OCI-M2 (cell line): ENCODE results near the gene SASH3.
"Not testable (repeated sequence)": the region's sequence is repeated elsewhere in the genome, so short reads cannot be mapped to it uniquely, and the experiment has no call there.

Experiments
- DNase-seq: peaks from one replicate; lab custom pipeline; 2025; ENCODE audit not compliant: unreplicated experiment; lab: John Stamatoyannopoulos, UW

The SASH3 gene

DNA sequence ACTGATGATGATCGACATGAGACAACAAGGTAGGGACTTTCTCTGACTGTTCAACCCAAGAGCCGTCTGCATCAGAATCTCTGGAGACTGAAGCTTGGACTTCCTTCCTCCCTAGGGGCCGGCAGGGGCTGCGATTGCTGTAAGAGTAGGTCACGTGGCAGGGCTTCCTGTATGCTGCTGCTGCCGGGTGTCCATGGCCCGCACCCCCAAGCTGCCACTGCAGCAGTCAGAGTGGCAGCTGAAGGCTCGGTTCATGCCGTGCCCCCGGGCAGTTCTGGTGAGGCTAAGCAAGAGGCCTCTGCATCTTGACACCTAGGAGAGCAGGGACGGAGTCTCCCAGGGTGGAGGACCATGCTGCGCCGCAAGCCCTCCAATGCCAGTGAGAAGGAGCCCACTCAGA, at the start of gene SASH3:
SASH3 (plus strand) TSS at position 203 of the 400 bp plus-strand sequence; CDS start at position 352, 149 bp downstream.
- no peak for DNase-seq

DNA sequence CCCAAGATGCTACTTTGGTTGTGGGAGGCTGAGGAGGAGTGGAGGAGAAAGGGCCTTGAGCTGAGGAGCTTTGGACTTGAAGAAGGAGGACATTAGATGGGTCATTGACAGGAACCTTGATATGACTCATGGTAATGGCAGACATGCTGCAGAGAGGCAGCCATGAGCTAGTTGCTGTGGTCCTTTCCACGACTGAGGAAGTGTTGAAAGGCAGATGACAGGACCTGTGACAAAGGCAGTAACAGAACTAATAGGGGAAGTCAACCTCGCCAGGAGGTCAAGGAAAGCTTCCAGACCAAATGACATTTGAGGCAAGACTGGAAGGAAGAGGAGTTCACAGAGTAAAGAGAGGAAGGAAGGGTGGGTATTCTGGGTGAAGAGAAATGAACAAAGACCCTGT, 48.5 kb upstream of the SASH3 start:
- no peak for DNase-seq

DNA sequence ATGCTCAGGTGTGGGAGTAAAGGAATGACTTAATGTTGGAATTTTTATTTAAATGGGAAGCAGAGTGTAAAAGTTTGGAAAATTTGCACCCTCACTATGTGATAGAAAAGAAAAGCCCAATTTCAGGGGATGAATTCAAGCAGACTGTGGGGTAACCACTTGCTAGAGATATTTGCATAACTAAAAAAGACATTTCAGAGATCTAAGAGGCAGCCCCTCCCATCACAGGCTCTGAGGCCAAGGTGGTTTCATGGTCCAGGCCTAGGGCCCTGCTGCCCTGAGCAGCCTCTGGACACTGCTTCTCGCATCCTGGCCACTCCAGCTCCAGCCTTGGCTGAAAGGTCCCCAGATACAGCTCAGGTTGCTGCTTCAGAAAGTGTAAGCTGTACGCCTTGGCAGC, 46.9 kb upstream of the SASH3 start:
- no peak for DNase-seq

DNA sequence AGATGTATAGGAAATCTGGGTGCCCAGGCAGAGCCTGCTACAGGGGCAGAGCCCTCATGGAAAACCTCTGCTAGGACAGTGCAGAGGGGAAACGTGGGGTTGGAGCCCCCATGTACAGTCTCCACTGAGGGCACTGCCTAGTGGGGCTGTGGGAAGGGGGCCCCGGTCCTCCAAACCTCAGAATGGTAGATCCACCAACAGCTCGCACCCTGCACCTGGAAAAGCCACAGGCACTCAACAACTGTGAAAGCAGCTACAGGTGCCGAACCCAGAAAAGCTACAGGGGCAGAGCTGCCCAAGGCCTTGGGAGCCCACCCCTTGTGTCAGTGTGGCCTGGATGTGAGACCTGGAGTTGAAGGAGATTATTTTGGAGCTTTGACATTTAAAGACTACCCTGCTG, 46.4 kb upstream of the SASH3 start:
- no peak for DNase-seq

GRCh38 chrX:129736491-129736890, 43.3 kb upstream of the SASH3 start:
- DNase-seq: no peak

GRCh38 chrX:129737916-129738315, 41.8 kb upstream of the SASH3 start:
- DNase-seq: no peak

- no peak for DNase-seq
Measured at GRCh38 chrX:129738466-129739308, 41.1 kb upstream of the SASH3 start, which contains the start of gene XPNPEP2. Gene XPNPEP2, plus strand, starts transcription at chrX:129738979. Its CDS starts 235 bp downstream, at chrX:129739214.

- DNase-seq: no peak
Measured at GRCh38 chrX:129739578-129739977, 40.2 kb upstream of the SASH3 start.

DNA sequence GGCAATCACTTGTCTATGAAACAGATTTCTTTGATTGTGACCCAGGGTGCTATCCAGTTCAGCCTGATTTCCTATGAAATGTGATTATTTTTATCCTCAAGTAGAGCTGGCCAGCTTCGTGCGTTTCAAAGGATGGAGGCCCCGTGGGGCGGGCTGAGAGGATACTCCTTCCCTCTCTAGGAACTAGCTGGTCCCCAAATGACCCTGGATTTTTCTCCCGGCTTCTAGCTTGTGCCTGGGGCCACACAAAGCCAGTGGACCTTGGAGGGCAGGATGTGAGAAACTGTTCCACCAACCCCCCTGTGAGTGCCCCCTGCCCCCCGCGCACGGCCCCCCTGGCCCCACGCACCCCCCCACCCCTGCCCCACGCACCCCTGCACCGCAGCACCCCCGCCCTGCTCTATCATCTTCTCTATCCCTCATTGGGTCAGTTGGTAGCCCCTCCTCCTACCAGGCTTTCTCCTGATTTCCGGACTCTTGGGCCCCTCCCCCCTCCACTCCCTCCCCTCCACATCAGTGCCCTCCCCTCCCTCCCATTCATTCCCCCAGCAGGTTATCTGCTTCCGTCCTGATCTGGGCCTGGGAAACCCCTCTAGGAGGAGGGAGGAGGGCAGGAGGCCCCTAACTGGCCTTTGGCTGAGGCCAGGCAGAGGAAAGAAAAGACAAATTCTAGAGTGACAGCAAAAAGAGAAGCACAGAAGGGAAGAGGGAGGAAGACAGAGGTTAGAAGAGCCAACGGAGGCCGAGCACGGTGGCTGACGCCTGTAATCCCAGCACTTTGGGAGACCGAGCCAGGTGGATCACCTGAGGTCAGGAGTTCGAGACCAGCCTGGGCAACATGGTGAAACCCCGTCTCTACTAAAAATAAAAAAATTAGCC, 37.6 kb upstream of the SASH3 start:
- no peak for DNase-seq

DNA sequence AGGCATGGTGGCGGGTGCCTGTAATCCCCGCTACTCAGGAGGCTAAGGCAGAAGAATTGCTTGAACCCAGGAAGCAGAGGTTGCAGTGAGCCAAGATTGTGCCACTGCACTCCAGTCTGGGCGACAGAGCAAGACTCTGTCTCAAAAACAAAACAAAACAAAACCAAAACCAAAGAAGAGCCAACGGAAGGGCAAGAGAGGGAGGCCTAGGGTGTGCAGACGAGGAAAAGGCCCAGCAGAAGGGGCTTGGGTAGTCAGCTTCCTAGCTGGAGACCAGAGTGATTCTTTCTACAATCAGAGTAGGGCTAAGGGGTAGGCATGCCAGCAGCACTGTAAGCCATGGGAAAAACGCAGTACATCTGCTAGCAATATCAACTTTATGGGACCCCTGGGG, 37.0 kb upstream of the SASH3 start:
- DNase-seq: not testable (repeated sequence)

DNA sequence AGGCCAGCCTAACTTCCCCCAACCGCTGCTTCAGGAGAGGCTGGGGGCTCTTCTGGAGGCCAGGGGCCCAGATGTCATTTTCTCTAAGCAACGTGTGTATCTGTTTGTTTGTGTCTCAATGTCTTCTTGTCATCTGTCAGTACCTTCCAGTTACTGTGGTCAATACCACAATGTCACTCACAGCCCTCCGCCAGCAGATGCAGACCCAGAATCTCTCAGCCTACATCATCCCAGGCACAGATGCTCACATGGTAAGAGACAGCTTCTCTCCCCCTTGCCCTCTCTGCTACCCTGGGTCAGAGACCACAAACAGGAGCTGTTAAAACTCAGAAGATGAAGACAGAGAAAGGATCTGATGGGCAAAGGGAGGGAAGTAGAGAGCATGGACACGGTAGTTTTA, 35.9 kb upstream of the SASH3 start:
- DNase-seq: no peak

DNA sequence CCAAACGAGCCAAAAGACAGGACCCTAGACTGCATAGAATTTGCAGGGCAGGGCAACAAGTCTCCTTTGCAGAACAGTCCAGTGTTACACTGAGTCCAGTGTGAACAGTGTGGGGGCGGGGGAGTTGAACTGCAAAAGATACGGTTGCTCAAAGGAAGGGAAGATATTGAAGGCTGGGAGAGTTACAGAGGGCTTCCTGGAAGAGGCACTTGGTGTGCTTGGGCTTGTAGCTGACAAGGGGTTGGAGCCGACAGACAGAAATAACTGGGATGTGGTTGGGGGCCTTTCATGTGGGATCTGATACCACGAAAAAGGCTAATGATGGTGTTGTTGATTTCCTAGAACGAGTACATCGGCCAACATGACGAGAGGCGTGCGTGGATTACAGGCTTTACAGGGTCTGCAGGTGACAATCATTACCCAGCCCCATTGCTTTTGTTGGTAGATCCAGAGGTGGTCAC, 34.9 kb upstream of the SASH3 start:
- DNase-seq: no peak

DNA sequence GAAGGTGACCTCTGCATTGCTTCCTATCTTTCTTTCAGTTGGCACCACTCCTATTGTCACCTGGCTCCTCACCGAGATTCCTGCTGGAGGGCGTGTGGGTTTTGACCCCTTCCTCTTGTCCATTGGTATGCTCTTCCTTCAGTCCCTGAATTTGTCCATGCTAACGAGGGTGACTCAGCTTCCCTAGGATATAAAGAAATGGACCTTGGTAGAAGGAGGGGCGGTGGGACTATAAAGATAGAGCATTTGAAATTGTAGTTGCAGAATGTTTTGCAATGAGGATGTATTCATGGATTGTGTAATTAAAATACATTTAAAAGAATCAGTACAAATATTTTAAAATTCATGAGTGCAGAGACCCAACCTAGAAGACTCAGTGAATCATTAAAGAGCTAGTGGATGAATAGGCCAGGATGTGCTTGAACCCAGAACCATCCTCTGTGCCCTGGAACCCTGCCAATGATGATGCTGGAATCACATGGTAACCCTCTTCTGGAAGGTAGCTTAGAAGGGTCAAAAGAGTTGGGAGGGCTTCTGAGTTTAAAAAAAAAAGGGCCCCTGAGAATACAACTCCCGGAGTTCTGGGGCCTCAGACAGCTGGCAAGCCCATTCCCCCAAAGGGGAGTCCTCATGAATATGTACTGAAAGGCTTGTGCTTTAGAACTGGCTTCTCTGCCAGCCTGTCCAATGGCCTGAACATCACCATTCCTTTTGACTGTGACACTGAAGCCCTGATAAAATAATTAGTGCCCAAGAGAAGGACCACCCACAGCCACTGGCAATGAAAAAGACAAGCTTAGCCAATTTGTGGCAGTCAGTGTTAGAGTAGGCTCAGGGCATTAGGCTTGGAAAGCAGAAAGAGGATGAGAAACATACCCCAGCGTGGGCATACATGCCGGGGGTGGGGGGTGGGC, 32.9 kb upstream of the SASH3 start:
- no peak for DNase-seq

- no peak for DNase-seq
Measured at GRCh38 chrX:129747533-129747932, 32.2 kb upstream of the SASH3 start.

DNA sequence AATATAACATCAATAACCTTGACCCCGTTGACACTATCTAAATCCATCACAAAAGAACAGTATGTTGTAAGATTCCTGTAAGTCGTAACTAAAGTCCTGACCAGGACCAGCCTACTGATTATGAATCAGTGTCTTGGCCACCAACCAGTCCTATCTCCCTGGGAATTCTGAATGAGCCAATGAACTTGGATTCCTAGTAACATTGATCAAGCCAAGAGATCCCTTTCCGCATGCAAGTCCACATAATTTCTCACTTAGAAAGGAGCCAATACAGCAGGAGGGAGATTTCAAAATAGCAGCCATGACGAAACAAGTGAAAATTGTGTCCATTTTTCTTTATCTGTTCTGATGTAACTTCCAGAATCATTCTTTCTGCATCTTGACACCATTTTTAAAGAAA, 31.4 kb upstream of the SASH3 start:
- DNase-seq: no peak

DNA sequence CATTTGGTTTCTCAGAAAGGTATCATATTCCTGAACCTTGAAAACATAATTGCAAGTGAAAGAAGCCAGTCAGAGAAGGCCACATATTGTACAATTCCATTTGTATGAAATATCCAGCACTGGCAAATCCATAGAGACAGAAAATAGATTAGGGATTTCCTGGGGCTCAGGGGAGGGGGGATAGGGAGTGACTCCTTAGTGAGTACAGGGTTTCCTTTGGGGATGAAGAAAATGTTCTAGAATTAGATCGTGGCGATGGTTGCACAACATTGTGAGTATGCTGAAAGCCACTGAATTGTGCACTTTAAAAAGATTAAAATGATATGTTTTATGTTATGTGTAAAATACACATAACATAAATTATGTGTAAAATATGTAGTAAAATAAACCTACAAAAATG, 30.7 kb upstream of the SASH3 start:
- DNase-seq: no peak

GRCh38 chrX:129750971-129751370, 28.8 kb upstream of the SASH3 start:
- DNase-seq: no peak

DNA sequence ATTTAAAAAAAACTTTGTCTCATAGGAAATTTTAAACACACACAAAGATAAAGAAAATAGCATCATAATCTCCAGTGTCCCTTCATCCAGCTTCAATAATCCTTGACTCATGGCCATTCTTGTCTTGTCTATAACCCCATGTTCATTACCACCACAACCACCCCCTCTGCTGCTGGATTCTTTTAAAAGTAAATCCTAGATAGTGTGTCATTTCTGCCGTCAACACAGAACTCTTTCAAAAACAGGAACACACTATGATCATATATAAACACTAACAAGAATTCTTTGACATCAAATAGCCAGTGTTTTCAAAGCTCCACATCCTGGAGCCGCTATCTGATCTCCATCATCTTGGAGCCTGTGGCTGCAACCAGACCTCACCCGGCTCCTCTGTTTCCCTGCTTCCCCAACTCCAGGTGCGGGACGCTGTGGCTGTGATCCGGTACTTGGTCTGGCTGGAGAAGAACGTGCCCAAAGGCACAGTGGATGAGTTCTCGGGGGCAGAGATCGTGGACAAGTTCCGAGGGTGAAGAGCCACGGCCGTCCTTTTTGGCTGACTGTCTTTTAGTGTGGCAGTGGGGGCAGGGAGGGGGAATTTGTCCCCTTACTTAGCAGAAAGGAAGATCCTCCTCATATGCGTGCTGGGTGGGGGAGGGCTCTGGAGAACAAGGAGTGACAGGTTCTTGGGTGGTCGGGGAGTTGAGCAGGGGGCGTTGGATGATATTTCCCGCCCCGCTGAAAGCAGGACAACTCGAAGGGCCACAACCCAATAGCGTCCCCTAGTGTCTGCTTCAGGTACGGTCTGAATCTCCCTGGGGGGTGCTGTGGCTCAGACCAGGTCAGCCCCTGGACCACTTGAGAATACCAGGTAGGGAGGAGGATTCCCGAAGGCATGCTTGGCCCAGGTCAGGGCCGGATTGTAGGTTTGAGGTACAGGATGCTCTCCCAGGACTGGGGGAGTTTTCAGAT, 25.4 kb upstream of the SASH3 start:
- no peak for DNase-seq

DNA sequence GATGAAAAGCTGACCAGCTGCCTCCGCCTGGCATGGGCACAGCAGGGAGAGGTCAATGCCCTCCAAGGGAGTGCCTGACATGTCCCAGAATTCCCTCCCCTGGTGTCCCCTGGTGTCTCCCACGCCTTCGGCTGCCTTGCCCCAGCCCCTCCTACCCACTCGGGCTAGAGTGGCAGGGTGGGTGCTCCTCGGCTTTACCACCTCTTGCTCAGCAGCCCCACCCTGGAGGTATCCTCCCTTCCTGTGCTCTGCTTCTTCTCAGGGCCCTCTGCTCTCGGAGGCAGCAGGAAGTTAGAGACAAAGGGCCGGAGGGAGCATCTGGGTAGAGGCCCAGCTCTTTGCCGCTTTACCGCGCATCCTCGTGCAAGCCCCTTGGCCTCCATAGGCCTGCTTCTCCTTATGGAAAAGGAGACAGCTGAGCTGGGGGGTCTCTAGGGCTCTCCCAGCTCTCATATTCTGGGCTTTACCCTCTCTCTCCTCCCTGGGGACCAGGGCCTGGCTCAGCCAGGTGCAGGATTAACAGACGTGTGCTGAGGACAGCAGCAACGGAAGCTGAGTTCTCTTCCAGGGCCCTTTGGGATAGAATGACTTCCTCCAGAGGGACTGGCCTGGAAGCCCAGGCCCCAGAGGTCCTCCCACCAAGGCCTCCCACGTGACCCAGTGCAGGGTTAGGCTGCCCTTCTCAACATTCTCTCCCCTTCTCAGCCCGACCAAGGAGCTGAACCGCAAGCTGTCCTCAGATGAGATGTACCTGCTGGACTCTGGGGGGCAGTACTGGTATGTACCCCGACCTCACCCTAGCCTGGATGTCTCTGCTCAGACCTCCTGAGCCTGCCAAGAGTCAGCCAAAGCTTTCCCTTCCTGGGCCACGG, 23.7 kb upstream of the SASH3 start:
- DNase-seq: no peak
